ENCODE results near the gene SLC7A14. TPM values are rescaled to one million over a fixed set of nuclear protein-coding genes. Genes with fewer than 3 reads are reported as not detected.
"Not testable (repeated sequence)": the region's sequence is repeated elsewhere in the genome, so short reads cannot be mapped to it uniquely, and the experiment has no call there.

The SLC7A14 gene
- total RNA-seq, 2 experiments from 2014 or later, result not detected

GRCh38 chr3:170585008-170585936 lies 603 bp downstream of the SLC7A14 start:
- no peak overlapping the region for H3K4me3 Mint-ChIP-seq
- no peaks in the 10 kb centered on the region for H3K4me1 Mint-ChIP-seq (ENCODE audit: low read depth)
- H3K27me3 Mint-ChIP-seq, result peaks cover 50% of the 10 kb centered on the region
- H3K27ac Mint-ChIP-seq, result no peak overlapping the region
- ChIA-PET CTCF (no interaction called here), POLR2A (interaction anchor here (1.3 kb wide), 1 partner anchor 11 kb away, joined by 5 read pairs; no protein-coding TSS in a partner anchor)
- intact Hi-C loops (cut with micrococcal nuclease), result no loop called here
- DNase-seq (no peak), ATAC-seq (no peak)
- peaks cover 6% of the 10 kb centered on the region for H3K36me3 Mint-ChIP-seq (ENCODE audit: low read depth)
- no peak for TF ChIP-seq CTCF (IDR thresholded peaks at IDR 0.05)
- H3K9me3 Mint-ChIP-seq, result peaks cover 4% of the 10 kb centered on the region

GRCh38 chr3:170584585-170585007 lies 1.3 kb downstream of the SLC7A14 start:
- DNase-seq, result peak; percentile 70
- no peak overlapping the region for H3K4me3 Mint-ChIP-seq
- no peak overlapping the region for H3K27ac Mint-ChIP-seq
- peak; percentile 73 for ATAC-seq
- intact Hi-C loops (cut with micrococcal nuclease), result no loop called here
- peaks cover 6% of the 10 kb centered on the region for H3K36me3 Mint-ChIP-seq (ENCODE audit: low read depth)
- no peak for TF ChIP-seq CTCF (IDR thresholded peaks at IDR 0.05)
- ChIA-PET CTCF (no interaction called here), POLR2A (interaction anchor here (1.3 kb wide), 1 partner anchor 10 kb away, joined by 5 read pairs; no protein-coding TSS in a partner anchor)
- peaks cover 52% of the 10 kb centered on the region for H3K27me3 Mint-ChIP-seq
- no peaks in the 10 kb centered on the region for H3K4me1 Mint-ChIP-seq (ENCODE audit: low read depth)
- H3K9me3 Mint-ChIP-seq, result peaks cover 4% of the 10 kb centered on the region

- intact Hi-C loops (cut with micrococcal nuclease), result loop anchor here (10.0 kb wide), 1 partner anchor 135 kb away; no protein-coding TSS in a partner anchor
- TF ChIP-seq CTCF (IDR thresholded peaks at IDR 0.05), result no peak
- no peak overlapping the region for H3K4me3 Mint-ChIP-seq
- H3K36me3 Mint-ChIP-seq (ENCODE audit: low read depth), result peaks cover under 1% of the 10 kb centered on the region
- no peak for ATAC-seq
- H3K27me3 Mint-ChIP-seq, result peaks cover 42% of the 10 kb centered on the region
- DNase-seq, result no peak
- CTCF ChIA-PET, result no interaction called here
- peaks cover under 1% of the 10 kb centered on the region for H3K4me1 Mint-ChIP-seq (ENCODE audit: low read depth)
- H3K27ac Mint-ChIP-seq, result no peak overlapping the region
- POLR2A ChIA-PET, result no interaction called here
- H3K9me3 Mint-ChIP-seq, result peaks cover 4% of the 10 kb centered on the region
These were observed 6.2 kb downstream of the SLC7A14 start for GRCh38 chr3:170579646-170580045.

GRCh38 chr3:170572665-170573253 lies 13.1 kb downstream of the SLC7A14 start:
- Mint-ChIP-seq H3K4me3 (no peak overlapping the region), H3K9me3 (no peaks in the 10 kb centered on the region), H3K4me1 (ENCODE audit: low read depth) (peaks cover 22% of the 10 kb centered on the region), H3K27ac (no peak overlapping the region), H3K27me3 (peaks cover 28% of the 10 kb centered on the region), H3K36me3 (ENCODE audit: low read depth) (no peaks in the 10 kb centered on the region)
- ATAC-seq, result peak; percentile 99
- CTCF ChIA-PET, result no interaction called here
- DNase-seq, result peak; percentile 53
- POLR2A ChIA-PET, result interaction anchor here (0.7 kb wide), 1 partner anchor 58 kb away, joined by 3 read pairs; no protein-coding TSS in a partner anchor
- no peak for TF ChIP-seq CTCF (IDR thresholded peaks at IDR 0.05)
- intact Hi-C loops (cut with micrococcal nuclease), result loop anchor here (10.0 kb wide), 1 partner anchor 128 kb away; no protein-coding TSS in a partner anchor

- ATAC-seq; CTCF ChIA-PET; DNase-seq; POLR2A ChIA-PET; H3K9me3 Mint-ChIP-seq; H3K4me3 Mint-ChIP-seq; H3K27ac Mint-ChIP-seq; intact Hi-C loops (cut with micrococcal nuclease); H3K36me3 Mint-ChIP-seq (ENCODE audit: low read depth): not testable (repeated sequence)
- Mint-ChIP-seq H3K4me1 (ENCODE audit: low read depth) (peaks cover 13% of the 10 kb centered on the region), H3K27me3 (peaks cover 12% of the 10 kb centered on the region)
These were observed 18.3 kb downstream of the SLC7A14 start for GRCh38 chr3:170567598-170567997.
